B cell (primary cell): Measurements from ENCODE around the gene DHRS7B. TPM values are rescaled to one million over a fixed set of nuclear protein-coding genes. Genes with fewer than 3 reads are reported as not detected.

Source experiments
- ATAC-seq: fragments of 200-7000 bp; cut with Tn5 transposase; one replicate; pipeline ENCODE4 v1.10.0; 2021; ENCODE audit warnings: low read depth, mild to moderate bottlenecking, moderate number of reproducible peaks, moderate library complexity
- CTCF ChIA-PET: fragments of 350-600 bp; sonication (Branson Sonifier 250); formaldehyde crosslinking; loops from one replicate; lab custom pipeline; 2021; ENCODE audit warnings: antibody characterized with exemption, inconsistent platforms; lab: Charles Lee
- POLR2A ChIA-PET: fragments of 350-600 bp; sonication (Branson Sonifier 250); formaldehyde crosslinking; loops from one replicate; lab custom pipeline; 2021; ENCODE audit warnings: antibody characterized with exemption; lab: Charles Lee
- DNase-seq: peaks from one replicate; pipeline ENCODE4 v3.0.0; 2013
- H2AFZ ChIP-seq: 2 replicates; pipeline ENCODE4 v1.6.1; 2012; ENCODE audit warnings: mild to moderate bottlenecking, low read depth, low read length; ENCODE audit not compliant: insufficient read depth, poor library complexity, severe bottlenecking
- H3K27ac ChIP-seq, 2 donors: 1 replicate in 1 of 2; 2 replicates in 1 of 2; pipeline ENCODE4 v1.5.1; 2012 to 2013; ENCODE audit warnings: low read length in 2 of 2, mild to moderate bottlenecking in 2 of 2, moderate library complexity in 1 of 2
- H3K27me3 ChIP-seq, 4 experiments: fragments of 200-600 bp in 1 of 4; sonication (generic) in 1 of 4; replicated peaks in 1 of 4; 1 replicate in 2 of 4; 2 replicates in 2 of 4; pipeline versions ENCODE4 v1.6.1 to v1.7.0; 2013 to 2016; ENCODE audit warnings: low read length in 3 of 4, mild to moderate bottlenecking in 2 of 4, mixed read lengths in 1 of 4, moderate library complexity in 1 of 4; ENCODE audit not compliant: insufficient read depth in 4 of 4, control insufficient read depth in 3 of 4; ENCODE audit errors: control extremely low read depth in 1 of 4
- H3K36me3 ChIP-seq, 2 experiments: replicated peaks in 1 of 2; 1 replicate in 1 of 2; 2 replicates in 1 of 2; pipeline versions ENCODE4 v1.6.1 to v1.7.1; 2013; ENCODE audit warnings: low read length in 1 of 2; ENCODE audit not compliant: insufficient read depth in 2 of 2, control insufficient read depth in 1 of 2; ENCODE audit errors: control extremely low read depth in 1 of 2, extremely low read depth in 1 of 2
- H3K4me1 ChIP-seq, 2 donors: fragments of 200-600 bp in 1 of 2; sonication (generic) in 1 of 2; 1 replicate in 1 of 2; 2 replicates in 1 of 2; pipeline versions ENCODE4 v1.5.1 to v1.6.1; 2013 to 2017; ENCODE audit warnings: low read length in 2 of 2; ENCODE audit not compliant: control insufficient read depth in 2 of 2, insufficient read depth in 2 of 2
- H3K4me2 ChIP-seq: replicated peaks from 2 replicates; pipeline ENCODE3; 2012; ENCODE audit warnings: mild to moderate bottlenecking, low read depth, low read length; ENCODE audit not compliant: poor library complexity, severe bottlenecking
- H3K4me3 ChIP-seq, 5 experiments: fragments of 200-600 bp in 1 of 5; sonication (generic) in 1 of 5; 1 replicate in 3 of 5; 2 replicates in 2 of 5; pipeline versions ENCODE4 v1.5.1 to v1.7.0; 2011 to 2016; ENCODE audit warnings: low read length in 4 of 5, mild to moderate bottlenecking in 4 of 5, low read depth in 2 of 5, control low read depth in 1 of 5, moderate library complexity in 1 of 5; ENCODE audit not compliant: insufficient read depth in 1 of 5; ENCODE audit errors: control extremely low read depth in 1 of 5, extremely low read depth in 1 of 5
- H3K79me2 ChIP-seq: fragments of 200-600 bp; sonication (generic); one replicate; pipeline ENCODE4 v1.6.0; 2016; ENCODE audit warnings: low read length; ENCODE audit not compliant: control insufficient read depth, insufficient read depth
- H3K9ac ChIP-seq: fragments of 200-600 bp; sonication (generic); 2 replicates; pipeline ENCODE4 v1.6.1; 2017; ENCODE audit warnings: mild to moderate bottlenecking, low read length, moderate library complexity
- H3K9me3 ChIP-seq, 3 donors: one replicate each; pipeline versions ENCODE4 v1.6.1 to v1.7.1; 2013; ENCODE audit warnings: low read length in 2 of 3; ENCODE audit not compliant: control insufficient read depth in 2 of 3, insufficient read depth in 1 of 3; ENCODE audit errors: control extremely low read depth in 1 of 3
- H4K20me1 ChIP-seq: 2 replicates; pipeline ENCODE4 v1.6.0; 2012; ENCODE audit warnings: mild to moderate bottlenecking, low read length; ENCODE audit not compliant: insufficient read depth, control insufficient read depth, poor library complexity, severe bottlenecking
- H3K27ac Mint-ChIP-seq: one replicate; pipeline ENCODE4 v1.8.0; 2021; ENCODE audit warnings: mixed read lengths
- H3K27me3 Mint-ChIP-seq: one replicate; pipeline ENCODE4 v1.8.0; 2021; ENCODE audit warnings: mixed read lengths
- H3K4me1 Mint-ChIP-seq: one replicate; pipeline ENCODE4 v1.8.0; 2021; ENCODE audit warnings: mixed read lengths
- H3K4me3 Mint-ChIP-seq: one replicate; pipeline ENCODE4 v1.8.0; 2021; ENCODE audit warnings: mixed read lengths
- H3K9me3 Mint-ChIP-seq: one replicate; pipeline ENCODE4 v1.8.0; 2022; ENCODE audit warnings: mixed read lengths; ENCODE audit not compliant: insufficient read depth
- EZH2 ChIP-seq: IDR thresholded peaks from 2 replicates; pipeline ENCODE4 v1.6.1; 2012; ENCODE audit warnings: borderline replicate concordance, low read depth, mild to moderate bottlenecking, moderate library complexity, low read length; ENCODE audit not compliant: insufficient read depth, poor library complexity, severe bottlenecking
- WGBS: methylation state at CpG from one replicate; pipeline ENCODE4 v1.1.5; 2013; ENCODE audit warnings: missing lambda C conversion rate; ENCODE audit not compliant: insufficient coverage; 5-methylcytosine and 5-hydroxymethylcytosine counted together
- intact Hi-C: fragments of 100-400 bp; cut with micrococcal nuclease; formaldehyde crosslinking; loops from one replicate; pipeline ENCODE4 v1.10.0; 2022
- polyA plus RNA-seq: library from polyadenylated mRNA; depleted of rRNA; stranded (reverse); fragments of >200 nt; gene quantifications from 2 replicates; pipeline ENCODE4 v1.2.3, GENCODE V29; 2012
- total RNA-seq, 2 donors: library from RNA; stranded (reverse); fragments of 120-200 nt in 1 of 2; gene quantifications; 1 replicate in 1 of 2; 2 replicates in 1 of 2; pipeline versions ENCODE4 v1.2.3 to v1.2.4, GENCODE V29; 2013 to 2022
- TF ChIP-seq, protein P1 (sequence below): fragments of 200-600 bp; IDR thresholded peaks from one replicate; pipeline ENCODE4 v1.8.0; 2022; ENCODE audit warnings: antibody characterized with exemption, mild to moderate bottlenecking

DHRS7B gene
- total and polyA plus RNA-seq, 2 donors (not counting 1 experiment from before 2014, with no cell fraction given) = 8.2 to 13.4 TPM

GRCh38 chr17:21194703-21195102 is 67.9 kb downstream of the DHRS7B start:
- peaks cover 6% of the 10 kb centered on the region for H3K79me2 ChIP-seq
- no peak overlapping the region for H3K27ac Mint-ChIP-seq
- intact Hi-C loops = no loop called here
- no peak overlapping the region for H2AFZ ChIP-seq
- H3K4me1 Mint-ChIP-seq = peaks cover 9% of the 10 kb centered on the region
- H3K27me3 ChIP-seq = no peaks in the 10 kb centered on the region
- H3K27me3 Mint-ChIP-seq = no peaks in the 10 kb centered on the region
- H3K27ac ChIP-seq = no peak overlapping the region
- H3K9me3 ChIP-seq = no peaks in the 10 kb centered on the region
- DNase-seq (no peak), ATAC-seq (no peak)
- 91% methylated on average over 3 of the region's 5 CpGs for WGBS
- H3K4me3 Mint-ChIP-seq = no peak overlapping the region
- peaks cover 1 to 25% of the 10 kb centered on the region in 2 experiments for H3K36me3 ChIP-seq
- H4K20me1 ChIP-seq = peaks cover 27% of the 10 kb centered on the region
- no peaks in the 10 kb centered on the region for H3K9me3 Mint-ChIP-seq
- H3K4me2 ChIP-seq = no peak overlapping the region
- no peak overlapping the region for H3K4me3 ChIP-seq
- POLR2A ChIA-PET = no interaction called here
- TF ChIP-seq, protein P1, sequence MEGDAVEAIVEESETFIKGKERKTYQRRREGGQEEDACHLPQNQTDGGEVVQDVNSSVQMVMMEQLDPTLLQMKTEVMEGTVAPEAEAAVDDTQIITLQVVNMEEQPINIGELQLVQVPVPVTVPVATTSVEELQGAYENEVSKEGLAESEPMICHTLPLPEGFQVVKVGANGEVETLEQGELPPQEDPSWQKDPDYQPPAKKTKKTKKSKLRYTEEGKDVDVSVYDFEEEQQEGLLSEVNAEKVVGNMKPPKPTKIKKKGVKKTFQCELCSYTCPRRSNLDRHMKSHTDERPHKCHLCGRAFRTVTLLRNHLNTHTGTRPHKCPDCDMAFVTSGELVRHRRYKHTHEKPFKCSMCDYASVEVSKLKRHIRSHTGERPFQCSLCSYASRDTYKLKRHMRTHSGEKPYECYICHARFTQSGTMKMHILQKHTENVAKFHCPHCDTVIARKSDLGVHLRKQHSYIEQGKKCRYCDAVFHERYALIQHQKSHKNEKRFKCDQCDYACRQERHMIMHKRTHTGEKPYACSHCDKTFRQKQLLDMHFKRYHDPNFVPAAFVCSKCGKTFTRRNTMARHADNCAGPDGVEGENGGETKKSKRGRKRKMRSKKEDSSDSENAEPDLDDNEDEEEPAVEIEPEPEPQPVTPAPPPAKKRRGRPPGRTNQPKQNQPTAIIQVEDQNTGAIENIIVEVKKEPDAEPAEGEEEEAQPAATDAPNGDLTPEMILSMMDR = no peak
- TF ChIP-seq EZH2 = no peak
- H3K4me1 ChIP-seq = peaks cover 0 to 2% of the 10 kb centered on the region in 2 donors
- CTCF ChIA-PET = no interaction called here
- H3K9ac ChIP-seq = no peak overlapping the region

DNA sequence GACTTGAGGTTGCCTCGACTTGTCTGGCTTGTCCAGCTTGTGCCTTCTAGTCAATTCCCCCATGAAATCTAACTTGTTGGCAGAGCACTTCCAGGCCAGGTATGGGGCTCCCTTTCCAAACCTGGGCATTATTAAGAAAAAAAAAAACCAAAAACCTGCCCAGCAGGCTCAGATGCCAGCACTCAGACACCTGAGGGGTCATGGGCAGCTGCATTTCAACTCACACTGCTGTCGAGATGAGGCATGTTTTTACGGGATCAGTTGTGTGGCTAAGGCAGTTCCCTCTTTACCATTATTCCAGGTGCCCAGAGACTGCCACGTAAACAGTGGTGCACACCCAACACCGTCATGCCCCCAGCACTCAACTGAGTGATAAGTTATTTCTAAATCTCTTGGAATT is 69.4 kb downstream of the DHRS7B start:
- POLR2A ChIA-PET = no interaction called here
- Histone ChIP-seq H3K36me3 (peaks cover 1 to 17% of the 10 kb centered on the region in 2 experiments), H3K27me3 (no peaks in the 10 kb centered on the region), H3K79me2 (peaks cover 20% of the 10 kb centered on the region), H4K20me1 (peaks cover 41% of the 10 kb centered on the region), H3K4me1 (peaks cover 6 to 15% of the 10 kb centered on the region in 2 donors), H2AFZ (no peak overlapping the region), H3K4me2 (no peak overlapping the region), H3K9ac (no peak overlapping the region), H3K27ac (no peak overlapping the region), H3K9me3 (no peaks in the 10 kb centered on the region), H3K4me3 (no peak overlapping the region)
- TF ChIP-seq EZH2 = no peak
- TF ChIP-seq, protein P1 = no peak
- Mint-ChIP-seq H3K4me3 (no peak overlapping the region), H3K27ac (no peak overlapping the region), H3K9me3 (no peaks in the 10 kb centered on the region), H3K27me3 (no peaks in the 10 kb centered on the region), H3K4me1 (peaks cover 23% of the 10 kb centered on the region)
- no peak for ATAC-seq
- 82% methylated on average over 2 of the region's 5 CpGs for WGBS
- DNase-seq = no peak
- CTCF ChIA-PET = interaction anchor here (1.8 kb wide), 1 partner anchor 77 kb away, joined by 4 read pairs; no protein-coding TSS in a partner anchor
- intact Hi-C loops = no loop called here
